Breast epithelium (tissue), 3 donors: ENCODE results near the gene SF3B2.

Source experiments
- POLR2A ChIP-seq: fragments of 450-650 bp; IDR thresholded peaks from one replicate; pipeline ENCODE4 v1.6.1; 2016; ENCODE audit warnings: antibody characterized with exemption, mild to moderate bottlenecking, moderate library complexity
- POLR2AphosphoS5 ChIP-seq, 3 donors: sonication (generic); formaldehyde crosslinking; IDR thresholded peaks; one replicate each; pipeline ENCODE4 v1.6.1; 2017; ENCODE audit warnings: antibody characterized with exemption in 3 of 3
- TF ChIP-seq, protein P1 (sequence below), 3 donors: fragments of 450-650 bp; IDR thresholded peaks; one replicate each; pipeline ENCODE4 v1.5.1; 2016 to 2017; ENCODE audit warnings: antibody characterized with exemption in 3 of 3, mild to moderate bottlenecking in 3 of 3, moderate library complexity in 3 of 3

DNA sequence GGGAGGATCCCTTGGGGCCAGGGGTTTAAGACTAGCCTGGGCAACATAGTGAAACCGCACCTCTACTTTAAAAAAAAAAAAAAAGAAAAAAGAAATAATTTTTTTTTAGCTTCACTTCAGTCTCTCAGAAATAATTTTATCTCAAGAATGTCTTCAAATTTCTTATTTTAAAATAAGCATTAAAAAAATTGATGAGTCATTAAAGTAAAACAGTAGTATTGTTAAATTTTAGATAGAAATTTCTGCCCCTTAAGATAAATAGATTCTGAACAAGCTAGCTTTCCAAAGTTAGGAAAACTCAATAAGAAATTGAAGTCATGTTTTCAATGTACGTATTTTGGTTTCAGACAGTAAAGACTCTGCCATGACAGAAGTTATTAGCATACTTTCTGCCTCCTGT lies 10.2 kb downstream of the SF3B2 start:
- TF ChIP-seq, protein P1, sequence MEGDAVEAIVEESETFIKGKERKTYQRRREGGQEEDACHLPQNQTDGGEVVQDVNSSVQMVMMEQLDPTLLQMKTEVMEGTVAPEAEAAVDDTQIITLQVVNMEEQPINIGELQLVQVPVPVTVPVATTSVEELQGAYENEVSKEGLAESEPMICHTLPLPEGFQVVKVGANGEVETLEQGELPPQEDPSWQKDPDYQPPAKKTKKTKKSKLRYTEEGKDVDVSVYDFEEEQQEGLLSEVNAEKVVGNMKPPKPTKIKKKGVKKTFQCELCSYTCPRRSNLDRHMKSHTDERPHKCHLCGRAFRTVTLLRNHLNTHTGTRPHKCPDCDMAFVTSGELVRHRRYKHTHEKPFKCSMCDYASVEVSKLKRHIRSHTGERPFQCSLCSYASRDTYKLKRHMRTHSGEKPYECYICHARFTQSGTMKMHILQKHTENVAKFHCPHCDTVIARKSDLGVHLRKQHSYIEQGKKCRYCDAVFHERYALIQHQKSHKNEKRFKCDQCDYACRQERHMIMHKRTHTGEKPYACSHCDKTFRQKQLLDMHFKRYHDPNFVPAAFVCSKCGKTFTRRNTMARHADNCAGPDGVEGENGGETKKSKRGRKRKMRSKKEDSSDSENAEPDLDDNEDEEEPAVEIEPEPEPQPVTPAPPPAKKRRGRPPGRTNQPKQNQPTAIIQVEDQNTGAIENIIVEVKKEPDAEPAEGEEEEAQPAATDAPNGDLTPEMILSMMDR (IDR thresholded peaks at IDR 0.05) = no peak
- TF ChIP-seq POLR2AphosphoS5 (IDR thresholded peaks at IDR 0.05) (no peak), POLR2A (no peak)
